Breast epithelium (tissue), 4 donors: ENCODE data around the gene CTNNBL1. TPM values are rescaled to one million over a fixed set of nuclear protein-coding genes. Genes with fewer than 3 reads are reported as not detected.
"Not testable (repeated sequence)": the region's sequence is repeated elsewhere in the genome, so short reads cannot be mapped to it uniquely, and the experiment has no call there.

Source experiments
- DNase-seq, 2 donors: peaks; one replicate each; pipeline ENCODE4 v3.0.0-alpha.2; 2019; ENCODE audit warnings: low spot score in 2 of 2
- H3K27ac ChIP-seq, 2 donors: fragments of 200-600 bp; sonication (generic) in 1 of 2; one replicate each; pipeline ENCODE4 v1.5.1; 2016 to 2019; ENCODE audit warnings: mild to moderate bottlenecking in 1 of 2
- H3K27me3 ChIP-seq, 2 donors: fragments of 200-600 bp; sonication (generic) in 1 of 2; one replicate each; pipeline versions ENCODE4 v1.5.1 to v1.6.0; 2017 to 2019; ENCODE audit warnings: control low read depth in 1 of 2, mild to moderate bottlenecking in 1 of 2
- H3K36me3 ChIP-seq: fragments of 200-600 bp; one replicate; pipeline ENCODE4 v1.5.1; 2019
- H3K4me1 ChIP-seq, 2 donors: fragments of 200-600 bp; sonication (generic); one replicate each; pipeline ENCODE4 v1.5.1; 2016 to 2019; ENCODE audit warnings: control low read depth in 1 of 2
- H3K4me3 ChIP-seq, 3 donors: fragments of 200-600 bp; sonication (generic); 1 replicate in 2 of 3; 2 replicates in 1 of 3; pipeline ENCODE4 v1.5.1; 2016 to 2019; ENCODE audit warnings: mild to moderate bottlenecking in 3 of 3, moderate library complexity in 2 of 3
- H3K9me3 ChIP-seq, 2 donors: fragments of 200-600 bp; sonication (generic) in 1 of 2; one replicate each; pipeline ENCODE4 v1.5.1; 2016 to 2019; ENCODE audit warnings: control low read depth in 1 of 2
- CTCF ChIP-seq, 3 donors: fragments of 450-650 bp; IDR thresholded peaks; one replicate each; pipeline ENCODE4 v1.5.1; 2016 to 2017; ENCODE audit warnings: antibody characterized with exemption in 3 of 3, mild to moderate bottlenecking in 3 of 3, moderate library complexity in 3 of 3
- POLR2A ChIP-seq: fragments of 450-650 bp; IDR thresholded peaks from one replicate; pipeline ENCODE4 v1.6.1; 2016; ENCODE audit warnings: antibody characterized with exemption, mild to moderate bottlenecking, moderate library complexity
- POLR2AphosphoS5 ChIP-seq, 3 donors: sonication (generic); formaldehyde crosslinking; IDR thresholded peaks; one replicate each; pipeline ENCODE4 v1.6.1; 2017; ENCODE audit warnings: antibody characterized with exemption in 3 of 3
- intact Hi-C: fragments of 100-400 bp; cut with DNase I; formaldehyde crosslinking; loops from one replicate; pipeline ENCODE4 v1.15.1; 2023; ENCODE audit warnings: low total_unique reads
- total RNA-seq, 3 donors: library from RNA; depleted of rRNA; stranded (reverse); fragments of >200 nt; gene quantifications; one replicate each; pipeline ENCODE4 v1.1.0, GENCODE V29; 2016

The CTNNBL1 gene
- total RNA-seq, 3 donors from 2014 or later, result 32.2 to 37.0 (median 32.4) TPM

GRCh38 chr20:37700301-37700700 lies 6.5 kb downstream of the CTNNBL1 start:
- Histone ChIP-seq H3K4me3 (no peak overlapping the region), H3K27me3 (no peaks in the 10 kb centered on the region), H3K4me1 (no peaks in the 10 kb centered on the region), H3K27ac (no peak overlapping the region), H3K36me3 (no peaks in the 10 kb centered on the region), H3K9me3 (no peaks in the 10 kb centered on the region)
- intact Hi-C loops, result no loop called here
- TF ChIP-seq CTCF (IDR thresholded peaks at IDR 0.05) (no peak), POLR2A (no peak), POLR2AphosphoS5 (IDR thresholded peaks at IDR 0.05) (no peak)
- DNase-seq, result no peak

GRCh38 chr20:37701676-37702075 lies 7.8 kb downstream of the CTNNBL1 start:
- H3K36me3 ChIP-seq, H3K9me3 ChIP-seq, H3K27me3 ChIP-seq, H3K4me3 ChIP-seq, H3K4me1 ChIP-seq, H3K27ac ChIP-seq, DNase-seq, intact Hi-C loops: not testable (repeated sequence)

DNA sequence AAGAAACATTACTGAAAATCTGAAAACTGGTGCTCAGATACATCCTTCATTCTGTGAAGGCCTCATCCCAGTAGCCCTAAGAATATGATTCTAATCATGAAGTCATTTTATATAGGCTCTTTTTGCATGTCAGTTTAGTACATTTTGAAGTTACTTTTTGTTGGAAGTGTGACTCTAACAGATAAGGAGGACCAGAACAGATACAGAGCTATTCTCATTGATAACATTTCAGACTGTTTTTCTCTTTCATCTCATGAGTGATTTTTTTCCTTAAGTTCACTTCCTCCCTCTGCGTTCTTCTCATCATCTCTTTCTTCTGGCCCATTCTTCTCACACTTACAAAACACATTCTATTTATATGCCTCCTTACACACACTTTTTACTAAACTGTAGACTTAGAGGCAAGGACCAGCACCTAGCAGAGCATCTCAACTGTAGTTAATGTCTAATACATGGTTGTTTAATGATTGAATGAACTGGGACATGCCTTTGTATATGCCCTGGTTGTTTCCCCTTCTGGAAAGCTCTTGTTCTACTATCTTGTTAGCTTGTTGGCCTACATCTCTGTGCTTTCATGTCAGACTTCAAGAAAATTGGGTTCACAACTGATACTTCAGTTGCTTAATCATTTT lies 8.7 kb downstream of the CTNNBL1 start:
- Histone ChIP-seq H3K27me3 (no peaks in the 10 kb centered on the region), H3K27ac (no peak overlapping the region), H3K4me1 (no peaks in the 10 kb centered on the region), H3K36me3 (no peaks in the 10 kb centered on the region), H3K4me3 (no peak overlapping the region), H3K9me3 (peaks cover 0 to 9% of the 10 kb centered on the region in 2 donors)
- DNase-seq, result no peak
- intact Hi-C loops, result no loop called here
- TF ChIP-seq POLR2AphosphoS5 (IDR thresholded peaks at IDR 0.05) (no peak), CTCF (IDR thresholded peaks at IDR 0.05) (no peak), POLR2A (no peak)

GRCh38 chr20:37703035-37703845 lies 9.4 kb downstream of the CTNNBL1 start:
- Histone ChIP-seq H3K27ac (no peak overlapping the region), H3K36me3 (no peaks in the 10 kb centered on the region), H3K9me3 (peaks cover 0 to 9% of the 10 kb centered on the region in 2 donors), H3K4me1 (no peaks in the 10 kb centered on the region), H3K4me3 (no peak overlapping the region), H3K27me3 (no peaks in the 10 kb centered on the region)
- intact Hi-C loops, result no loop called here
- no peak for DNase-seq
- TF ChIP-seq POLR2AphosphoS5 (IDR thresholded peaks at IDR 0.05) (no peak), POLR2A (no peak), CTCF (IDR thresholded peaks at IDR 0.05) (no peak)

DNA sequence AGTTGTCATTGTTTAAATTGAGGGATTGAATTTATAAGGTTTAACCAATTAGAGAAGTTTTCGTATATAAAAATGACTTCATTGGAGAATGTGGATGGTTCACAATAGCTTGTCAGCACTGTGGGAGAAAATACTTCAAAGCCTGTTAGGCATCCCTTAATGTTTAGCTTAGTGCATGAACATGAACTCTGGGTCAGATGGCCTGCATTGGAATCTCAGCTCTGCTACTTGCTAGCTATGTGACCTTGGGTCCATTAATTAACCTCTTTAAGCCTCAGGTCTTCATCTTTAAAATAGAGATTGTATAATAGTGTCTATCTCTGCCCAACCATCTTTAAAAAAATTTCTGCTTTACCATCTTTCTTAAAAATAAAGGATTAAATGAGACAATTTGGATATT lies 11.1 kb downstream of the CTNNBL1 start:
- intact Hi-C loops, result no loop called here
- no peaks in the 10 kb centered on the region for H3K36me3 ChIP-seq
- H3K4me3 ChIP-seq, result no peak overlapping the region
- no peaks in the 10 kb centered on the region for H3K27me3 ChIP-seq
- no peaks in the 10 kb centered on the region for H3K4me1 ChIP-seq
- no peak for DNase-seq
- peaks cover 0 to 9% of the 10 kb centered on the region in 2 donors for H3K9me3 ChIP-seq
- TF ChIP-seq POLR2A, result no peak
- no peak overlapping the region for H3K27ac ChIP-seq

- intact Hi-C loops, result no loop called here
Measured at GRCh38 chr20:37706298-37706697, 12.5 kb downstream of the CTNNBL1 start.

More at GRCh38 chr20:37706298-37706697, 12.5 kb downstream of the CTNNBL1 start:
- H3K4me3 ChIP-seq, result no peak overlapping the region
- DNase-seq, result no peak
- no peaks in the 10 kb centered on the region for H3K36me3 ChIP-seq
- peaks cover 0 to 9% of the 10 kb centered on the region in 2 donors for H3K9me3 ChIP-seq
- no peaks in the 10 kb centered on the region for H3K4me1 ChIP-seq
- no peaks in the 10 kb centered on the region for H3K27me3 ChIP-seq
- no peak overlapping the region for H3K27ac ChIP-seq
- TF ChIP-seq POLR2AphosphoS5 (IDR thresholded peaks at IDR 0.05), result no peak
